Vagina (tissue), 2 donors: ENCODE results near the gene ANAPC7. TPM values are rescaled to one million over a fixed set of nuclear protein-coding genes. Genes with fewer than 3 reads are reported as not detected.
A peak's percentile ranks its signal among the peaks of the same experiment; 100 is the strongest.
"Not testable (repeated sequence)": the region's sequence is repeated elsewhere in the genome, so short reads cannot be mapped to it uniquely, and the experiment has no call there.

Experiments
- DNase-seq, 2 donors: peaks; one replicate each; pipeline ENCODE4 v3.0.0-alpha.2; 2017; ENCODE audit errors: extremely low spot score in 2 of 2
- H3K27ac ChIP-seq: fragments of 200-600 bp; sonication (generic); one replicate; pipeline ENCODE4 v1.5.1; 2019
- H3K27me3 ChIP-seq: fragments of 200-600 bp; sonication (generic); one replicate; pipeline ENCODE4 v1.5.1; 2019
- H3K36me3 ChIP-seq, 2 donors: fragments of 200-600 bp; sonication (generic); one replicate each; pipeline ENCODE4 v1.5.1; 2017 to 2019
- H3K4me1 ChIP-seq: fragments of 200-600 bp; sonication (generic); one replicate; pipeline ENCODE4 v1.5.1; 2019
- H3K4me3 ChIP-seq, 2 donors: fragments of 200-600 bp; sonication (generic); 1 replicate in 1 of 2; 2 replicates in 1 of 2; pipeline ENCODE4 v1.5.1; 2016 to 2019
- H3K9me3 ChIP-seq: fragments of 200-600 bp; sonication (generic); one replicate; pipeline ENCODE4 v1.5.1; 2019
- POLR2A ChIP-seq, 2 donors: fragments of 450-650 bp; IDR thresholded peaks; one replicate each; pipeline ENCODE4 v1.6.1; 2017; ENCODE audit warnings: antibody characterized with exemption in 2 of 2, mild to moderate bottlenecking in 2 of 2, moderate library complexity in 2 of 2
- POLR2AphosphoS5 ChIP-seq, 2 donors: sonication (generic); formaldehyde crosslinking; IDR thresholded peaks; one replicate each; pipeline ENCODE4 v1.9.0; 2017; ENCODE audit warnings: antibody characterized with exemption in 2 of 2, mild to moderate bottlenecking in 2 of 2, low read depth in 1 of 2; ENCODE audit not compliant: insufficient read depth in 1 of 2
- intact Hi-C: fragments of 100-400 bp; cut with DNase I; formaldehyde crosslinking; loops from one replicate; pipeline ENCODE4 v1.15.1; 2023
- total RNA-seq: library from RNA; depleted of rRNA; stranded (reverse); fragments of >200 nt; gene quantifications from one replicate; pipeline ENCODE4 v1.2.3, GENCODE V29; 2016
- TF ChIP-seq, protein P1 (sequence below), 3 experiments: fragments of 450-650 bp in 2 of 3; fragments of 200-600 bp in 1 of 3; sonication (generic) in 1 of 3; IDR thresholded peaks; one replicate each; pipeline ENCODE4 v1.5.1; 2017 to 2019; ENCODE audit warnings: antibody characterized with exemption in 3 of 3, mild to moderate bottlenecking in 2 of 3, moderate library complexity in 2 of 3

ANAPC7 gene
- total RNA-seq, 1 donor from 2014 or later: 57.9 TPM

DNA sequence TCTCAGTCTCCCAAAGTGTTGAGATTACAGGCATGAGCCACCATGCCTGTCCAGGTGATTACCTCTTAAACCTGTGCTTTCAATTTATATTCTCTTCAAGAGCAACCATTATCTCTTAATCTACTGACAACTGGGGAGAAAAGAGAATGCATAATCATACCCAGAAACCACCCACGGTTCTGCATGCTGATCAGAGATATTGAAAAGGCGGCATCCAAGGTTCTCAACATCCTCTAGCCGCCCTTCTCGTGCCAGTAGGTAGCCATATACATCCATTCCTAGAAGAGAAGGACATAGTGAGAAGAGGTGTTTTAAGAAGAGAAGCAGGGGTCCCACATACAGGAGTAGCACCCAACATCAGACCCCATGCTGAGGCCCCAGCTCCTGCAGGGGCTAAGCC lies 20.8 kb downstream of the ANAPC7 start:
- H3K4me3 ChIP-seq: no peak overlapping the region
- TF ChIP-seq, protein P1, sequence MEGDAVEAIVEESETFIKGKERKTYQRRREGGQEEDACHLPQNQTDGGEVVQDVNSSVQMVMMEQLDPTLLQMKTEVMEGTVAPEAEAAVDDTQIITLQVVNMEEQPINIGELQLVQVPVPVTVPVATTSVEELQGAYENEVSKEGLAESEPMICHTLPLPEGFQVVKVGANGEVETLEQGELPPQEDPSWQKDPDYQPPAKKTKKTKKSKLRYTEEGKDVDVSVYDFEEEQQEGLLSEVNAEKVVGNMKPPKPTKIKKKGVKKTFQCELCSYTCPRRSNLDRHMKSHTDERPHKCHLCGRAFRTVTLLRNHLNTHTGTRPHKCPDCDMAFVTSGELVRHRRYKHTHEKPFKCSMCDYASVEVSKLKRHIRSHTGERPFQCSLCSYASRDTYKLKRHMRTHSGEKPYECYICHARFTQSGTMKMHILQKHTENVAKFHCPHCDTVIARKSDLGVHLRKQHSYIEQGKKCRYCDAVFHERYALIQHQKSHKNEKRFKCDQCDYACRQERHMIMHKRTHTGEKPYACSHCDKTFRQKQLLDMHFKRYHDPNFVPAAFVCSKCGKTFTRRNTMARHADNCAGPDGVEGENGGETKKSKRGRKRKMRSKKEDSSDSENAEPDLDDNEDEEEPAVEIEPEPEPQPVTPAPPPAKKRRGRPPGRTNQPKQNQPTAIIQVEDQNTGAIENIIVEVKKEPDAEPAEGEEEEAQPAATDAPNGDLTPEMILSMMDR (IDR thresholded peaks at IDR 0.05): no peak
- TF ChIP-seq POLR2AphosphoS5 (IDR thresholded peaks at IDR 0.05; ENCODE audit: insufficient read depth in 1 of 2, low read depth in 1 of 2) (no peak), POLR2A (IDR thresholded peaks at IDR 0.05) (no peak)
- no peak for DNase-seq
- intact Hi-C loops: no loop called here
- peaks cover 24% of the 10 kb centered on the region for H3K4me1 ChIP-seq
- peaks cover 0 to 47% of the 10 kb centered on the region in 2 donors for H3K36me3 ChIP-seq
- no peaks in the 10 kb centered on the region for H3K9me3 ChIP-seq
- H3K27ac ChIP-seq: no peak overlapping the region
- no peaks in the 10 kb centered on the region for H3K27me3 ChIP-seq

- H3K4me1 ChIP-seq: peaks cover 28% of the 10 kb centered on the region
- intact Hi-C loops: no loop called here
- H3K36me3 ChIP-seq: peaks cover 0 to 57% of the 10 kb centered on the region in 2 donors
Measured at GRCh38 chr12:110379631-110380030, 23.9 kb downstream of the ANAPC7 start.

GRCh38 chr12:110379197-110379596 lies 24.3 kb downstream of the ANAPC7 start:
- no peak for DNase-seq
- no peak for TF ChIP-seq POLR2AphosphoS5 (IDR thresholded peaks at IDR 0.05; ENCODE audit: insufficient read depth in 1 of 2, low read depth in 1 of 2)
- TF ChIP-seq, protein P1 (IDR thresholded peaks at IDR 0.05): no peak
- TF ChIP-seq POLR2A (IDR thresholded peaks at IDR 0.05): no peak
- intact Hi-C loops: no loop called here
- H3K4me1 ChIP-seq: peaks cover 32% of the 10 kb centered on the region
- no peak overlapping the region for H3K4me3 ChIP-seq
- H3K9me3 ChIP-seq: no peaks in the 10 kb centered on the region
- H3K27ac ChIP-seq: peak overlapping the region; percentile 60
- H3K36me3 ChIP-seq: peaks cover 0 to 61% of the 10 kb centered on the region in 2 donors
- no peaks in the 10 kb centered on the region for H3K27me3 ChIP-seq

More at GRCh38 chr12:110379631-110380030, 23.9 kb downstream of the ANAPC7 start:
- no peak overlapping the region for H3K4me3 ChIP-seq
- DNase-seq: no peak
- H3K9me3 ChIP-seq: no peaks in the 10 kb centered on the region
- peak overlapping the region; percentile 60 for H3K27ac ChIP-seq
- TF ChIP-seq POLR2A (IDR thresholded peaks at IDR 0.05): no peak
- TF ChIP-seq POLR2AphosphoS5 (IDR thresholded peaks at IDR 0.05; ENCODE audit: insufficient read depth in 1 of 2, low read depth in 1 of 2): peak in 1 of 2 donors; percentile 26
- TF ChIP-seq, protein P1 (IDR thresholded peaks at IDR 0.05): no peak
- no peaks in the 10 kb centered on the region for H3K27me3 ChIP-seq

DNA sequence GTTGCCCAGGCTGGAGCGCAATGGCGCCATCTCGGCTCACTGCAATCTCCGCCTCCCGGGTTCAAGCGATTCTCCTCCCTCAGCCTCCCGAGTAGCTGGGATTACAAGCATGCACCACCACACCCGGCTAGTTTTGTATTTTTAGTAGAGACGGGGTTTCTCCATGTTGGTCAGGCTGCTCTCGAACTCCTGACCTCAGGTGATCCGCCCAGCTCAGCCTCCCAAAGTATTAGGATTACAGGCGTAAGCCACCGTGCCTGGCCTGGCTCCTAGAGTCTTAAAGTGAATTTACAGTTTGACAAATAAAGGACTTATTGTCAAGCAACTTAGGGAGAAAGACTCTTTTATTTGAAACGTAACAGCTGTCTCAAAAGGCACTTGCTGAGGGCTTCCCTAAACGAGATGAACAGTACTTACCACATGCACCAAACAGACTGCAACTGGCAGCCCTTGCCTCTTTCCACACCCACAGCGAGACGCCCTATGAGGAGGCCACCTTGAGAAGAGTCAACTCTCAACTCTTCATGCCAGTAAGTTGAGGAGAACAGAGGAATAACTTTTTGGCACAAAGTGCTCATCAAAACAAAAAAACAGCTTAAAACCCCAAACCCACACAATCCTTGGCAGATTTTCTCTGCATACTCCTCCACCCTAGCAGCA lies 25.2 kb downstream of the ANAPC7 start:
- H3K27ac ChIP-seq: peak overlapping the region; percentile 60

GRCh38 chr12:110373962-110374611 lies 29.4 kb downstream of the ANAPC7 start:
- peaks cover 59% of the 10 kb centered on the region for H3K4me1 ChIP-seq
- no peaks in the 10 kb centered on the region for H3K27me3 ChIP-seq
- peaks cover 0 to 33% of the 10 kb centered on the region in 2 donors for H3K36me3 ChIP-seq
- H3K27ac ChIP-seq: peak overlapping the region; percentile 14
- intact Hi-C loops: no loop called here
- TF ChIP-seq, protein P1 (IDR thresholded peaks at IDR 0.05): no peak
- TF ChIP-seq POLR2A (IDR thresholded peaks at IDR 0.05) (no peak), POLR2AphosphoS5 (IDR thresholded peaks at IDR 0.05; ENCODE audit: insufficient read depth in 1 of 2, low read depth in 1 of 2) (no peak)
- DNase-seq: no peak
- H3K4me3 ChIP-seq: no peak overlapping the region
- no peaks in the 10 kb centered on the region for H3K9me3 ChIP-seq

More for the DNA sequence above, 25.2 kb downstream of the ANAPC7 start:
- H3K27me3 ChIP-seq, intact Hi-C loops, H3K9me3 ChIP-seq, H3K4me3 ChIP-seq, DNase-seq: not testable (repeated sequence)
- Histone ChIP-seq H3K36me3 (peaks cover 0 to 60% of the 10 kb centered on the region in 2 donors), H3K4me1 (peaks cover 41% of the 10 kb centered on the region)
